HepG2 (cell line): ENCODE measurements around the gene SLC2A10. TPM values are rescaled to one million over a fixed set of nuclear protein-coding genes. Genes with fewer than 3 reads are reported as not detected.

Source experiments
- DRAP1 ChIP-seq: IDR thresholded peaks from 2 replicates; pipeline ENCODE4 v1.6.1; 2016; ENCODE audit warnings: missing genetic modification reagents, missing compliant biosample characterization
- FOXP1 ChIP-seq, 2 experiments: fragments of 450-650 bp in 1 of 2; IDR thresholded peaks; 2 replicates each; pipeline ENCODE4 v1.6.1; 2017 to 2018; ENCODE audit warnings: antibody characterized with exemption in 1 of 2
- FOXP4 ChIP-seq: sonication (generic); formaldehyde crosslinking; IDR thresholded peaks from 2 replicates; pipeline ENCODE4 v1.4.0; 2020; ENCODE audit warnings: missing genetic modification reagents
- HNRNPL ChIP-seq: fragments of 200-400 bp; formaldehyde crosslinking; IDR thresholded peaks from 2 replicates; pipeline ENCODE4 v1.6.1; 2017; ENCODE audit warnings: mild to moderate bottlenecking, low read depth, low read length
- MLXIP ChIP-seq: sonication (generic); formaldehyde crosslinking; IDR thresholded peaks from 2 replicates; pipeline ENCODE4 v1.9.0; 2021; ENCODE audit warnings: missing genetic modification reagents, borderline replicate concordance
- NFE2L2 ChIP-seq: fragments of 150-350 bp; IDR thresholded peaks from 2 replicates; pipeline ENCODE4 v1.6.1; 2014; ENCODE audit warnings: low read length
- PRMT3 ChIP-seq: sonication (generic); formaldehyde crosslinking; IDR thresholded peaks from 2 replicates; pipeline ENCODE4 v1.8.1; 2022; ENCODE audit warnings: low read depth, mild to moderate bottlenecking, moderate library complexity, missing genetic modification reagents, borderline replicate concordance
- SMAD1 ChIP-seq: sonication (generic); formaldehyde crosslinking; IDR thresholded peaks from 2 replicates; pipeline ENCODE4 v1.4.0; 2020; ENCODE audit warnings: missing genetic modification reagents, low read depth, mild to moderate bottlenecking, borderline replicate concordance
- YY1 ChIP-seq: IDR thresholded peaks from 2 replicates; pipeline ENCODE4 v1.6.1; 2011; ENCODE audit warnings: low read length, low read depth, moderate library complexity, mild to moderate bottlenecking; ENCODE audit not compliant: insufficient read depth, insufficient replicate concordance
- ZBTB1 ChIP-seq: sonication (generic); formaldehyde crosslinking; IDR thresholded peaks from 2 replicates; pipeline ENCODE4 v1.4.0; 2020; ENCODE audit warnings: missing genetic modification reagents, borderline replicate concordance
- ZBTB14 ChIP-seq: sonication (generic); formaldehyde crosslinking; IDR thresholded peaks from 2 replicates; pipeline ENCODE4 v1.4.0; 2020; ENCODE audit warnings: missing genetic modification reagents
- ZNF18 ChIP-seq: sonication (generic); formaldehyde crosslinking; IDR thresholded peaks from 2 replicates; pipeline ENCODE4 v1.8.0; 2022; ENCODE audit warnings: mild to moderate bottlenecking, missing genetic modification reagents; ENCODE audit not compliant: insufficient replicate concordance
- ZNF362 ChIP-seq: sonication (generic); formaldehyde crosslinking; IDR thresholded peaks from 2 replicates; pipeline ENCODE4 v1.4.0; 2020; ENCODE audit warnings: missing genetic modification reagents, mild to moderate bottlenecking, borderline replicate concordance
- ZNF431 ChIP-seq: sonication (generic); formaldehyde crosslinking; IDR thresholded peaks from 2 replicates; pipeline ENCODE4 v1.9.0; 2022; ENCODE audit warnings: missing genetic modification reagents, low read depth, mild to moderate bottlenecking, borderline replicate concordance
- ZNF710 ChIP-seq: sonication (generic); formaldehyde crosslinking; IDR thresholded peaks from 2 replicates; pipeline ENCODE4 v1.5.0; 2020; ENCODE audit warnings: mild to moderate bottlenecking, missing genetic modification reagents, borderline replicate concordance
- polyA plus RNA-seq, 8 experiments: library from polyadenylated mRNA; depleted of rRNA in 3 of 8; stranded (reverse) in 7 of 8; unstranded in 1 of 8; fragments of >200 nt; fragmentation: Illumina TruSeq in 4 of 8; extraction: Trizol in 4 of 8; gene quantifications; 2 replicates each; pipeline versions ENCODE4 v1.2.1 to v1.2.3, GENCODE V29; 2011 to 2016; ENCODE audit warnings: low read depth in 4 of 8, missing spikeins in 1 of 8, mixed read lengths in 1 of 8; ENCODE audit not compliant: insufficient read depth in 1 of 8
- total RNA-seq, 5 experiments: library from RNA; depleted of rRNA; stranded (reverse); fragments of >200 nt; fragmentation: Illumina TruSeq; extraction: Trizol; gene quantifications; 2 replicates each; pipeline ENCODE4 v1.2.3, GENCODE V29; 2016; ENCODE audit warnings: low read depth in 1 of 5

SLC2A10 gene
- total and polyA plus RNA-seq, 2 of the 13 experiments (the other 11 are each of a cell fraction or from before 2014, with no cell fraction given): 16.0 to 18.4 TPM

GRCh38 chr20:46689082-46689753 is 20.2 kb upstream of the SLC2A10 start, which contains the start of gene TP53RK (continued):
- peak; percentile 33; the same call in 1 of the 2 replicates for TF ChIP-seq MLXIP (CRISPR knock-in tag)
- TF ChIP-seq ZBTB14 (CRISPR knock-in tag): peak; percentile 61; the same call in 1 of the 2 replicates
- peak; percentile 57 for TF ChIP-seq ZNF18 (CRISPR knock-in tag)
- TF ChIP-seq ZNF362 (CRISPR knock-in tag): no peak; the same call in 1 of the 2 replicates
- peak; percentile 37; the same call in 1 of the 2 replicates for TF ChIP-seq HNRNPL
- 0 out of 2 replicates have a peak, but pooled peaks have one; percentile 27 for TF ChIP-seq ZNF431 (CRISPR knock-in tag)
- peak; percentile 61; the same call in 1 of the 2 replicates for TF ChIP-seq ZBTB1 (CRISPR knock-in tag)
- peak; percentile 48; the same call in 1 of the 2 replicates for TF ChIP-seq SMAD1 (CRISPR knock-in tag)
- no peak for TF ChIP-seq NFE2L2
- TF ChIP-seq FOXP1 (IDR thresholded peaks at IDR 0.05): no peak
- TF ChIP-seq FOXP1 (CRISPR knock-in tag; IDR thresholded peaks at IDR 0.05): no peak
- TF ChIP-seq DRAP1 (CRISPR knock-in tag): peak; percentile 43; the same call in 1 of the 2 replicates
- peak; percentile 93 for TF ChIP-seq YY1
- no peak for TF ChIP-seq PRMT3 (CRISPR knock-in tag)
- TF ChIP-seq FOXP4 (CRISPR knock-in tag): no peak; the same call in none of the 2 replicates
- peak; percentile 66; the same call in 1 of the 2 replicates for TF ChIP-seq ZNF710 (CRISPR knock-in tag)
